ENCODE measurements around the gene TECPR2. TPM values are rescaled to one million over a fixed set of nuclear protein-coding genes. Genes with fewer than 3 reads are reported as not detected.

TECPR2 gene
- total RNA-seq, 1 donor: 16.1 TPM

- no peak overlapping the region for H3K4me3 ChIP-seq (ENCODE audit: low read depth, low read length)
- no peak for TF ChIP-seq CTCF (IDR thresholded peaks at IDR 0.05; ENCODE audit: insufficient read depth, low read length)
- DNase-seq (ENCODE audit: low read depth): no peak
These were observed 57.0 kb downstream of the TECPR2 start for GRCh38 chr14:102419716-102420115.

GRCh38 chr14:102421411-102422057 is 58.8 kb downstream of the TECPR2 start:
- no peak for DNase-seq (ENCODE audit: low read depth)
- no peak for TF ChIP-seq CTCF (IDR thresholded peaks at IDR 0.05; ENCODE audit: insufficient read depth, low read length)
- no peak overlapping the region for H3K4me3 ChIP-seq (ENCODE audit: low read depth, low read length)

GRCh38 chr14:102424520-102424919 is 61.8 kb downstream of the TECPR2 start:
- no peak for TF ChIP-seq CTCF (IDR thresholded peaks at IDR 0.05; ENCODE audit: insufficient read depth, low read length)
- DNase-seq (ENCODE audit: low read depth): no peak
- H3K4me3 ChIP-seq (ENCODE audit: low read depth, low read length): no peak overlapping the region

GRCh38 chr14:102424923-102425322 is 62.2 kb downstream of the TECPR2 start:
- DNase-seq (ENCODE audit: low read depth): no peak
- no peak overlapping the region for H3K4me3 ChIP-seq (ENCODE audit: low read depth, low read length)
- no peak for TF ChIP-seq CTCF (IDR thresholded peaks at IDR 0.05; ENCODE audit: insufficient read depth, low read length)

GRCh38 chr14:102426796-102427195 is 64.1 kb downstream of the TECPR2 start:
- DNase-seq (ENCODE audit: low read depth): no peak
- no peak overlapping the region for H3K4me3 ChIP-seq (ENCODE audit: low read depth, low read length)
- no peak for TF ChIP-seq CTCF (IDR thresholded peaks at IDR 0.05; ENCODE audit: insufficient read depth, low read length)

GRCh38 chr14:102427642-102428041 is 64.9 kb downstream of the TECPR2 start:
- DNase-seq (ENCODE audit: low read depth): no peak
- no peak overlapping the region for H3K4me3 ChIP-seq (ENCODE audit: low read depth, low read length)
- TF ChIP-seq CTCF (IDR thresholded peaks at IDR 0.05; ENCODE audit: insufficient read depth, low read length): no peak

Measured in fibroblast of the aortic adventitia (primary cell).